HL-60 (cell line): ENCODE measurements around the gene ITGB5.

ENCODE experiments used
- POLR2AphosphoS5 ChIP-seq: IDR thresholded peaks from 2 replicates; pipeline ENCODE4 v1.6.1; 2012; ENCODE audit warnings: low read depth
- TF ChIP-seq, protein P1 (sequence below): IDR thresholded peaks from one replicate; pipeline ENCODE4 v1.5.1; 2011; ENCODE audit warnings: low read length, control low read depth, inconsistent platforms; ENCODE audit not compliant: insufficient read depth
- TF ChIP-seq, protein P2 (sequence below): IDR thresholded peaks from 2 replicates; pipeline ENCODE4 v1.6.1; 2012; ENCODE audit warnings: low read depth; ENCODE audit not compliant: insufficient replicate concordance

GRCh38 chr3:124769462-124769861, 117.7 kb downstream of the ITGB5 start:
- TF ChIP-seq, protein P1, sequence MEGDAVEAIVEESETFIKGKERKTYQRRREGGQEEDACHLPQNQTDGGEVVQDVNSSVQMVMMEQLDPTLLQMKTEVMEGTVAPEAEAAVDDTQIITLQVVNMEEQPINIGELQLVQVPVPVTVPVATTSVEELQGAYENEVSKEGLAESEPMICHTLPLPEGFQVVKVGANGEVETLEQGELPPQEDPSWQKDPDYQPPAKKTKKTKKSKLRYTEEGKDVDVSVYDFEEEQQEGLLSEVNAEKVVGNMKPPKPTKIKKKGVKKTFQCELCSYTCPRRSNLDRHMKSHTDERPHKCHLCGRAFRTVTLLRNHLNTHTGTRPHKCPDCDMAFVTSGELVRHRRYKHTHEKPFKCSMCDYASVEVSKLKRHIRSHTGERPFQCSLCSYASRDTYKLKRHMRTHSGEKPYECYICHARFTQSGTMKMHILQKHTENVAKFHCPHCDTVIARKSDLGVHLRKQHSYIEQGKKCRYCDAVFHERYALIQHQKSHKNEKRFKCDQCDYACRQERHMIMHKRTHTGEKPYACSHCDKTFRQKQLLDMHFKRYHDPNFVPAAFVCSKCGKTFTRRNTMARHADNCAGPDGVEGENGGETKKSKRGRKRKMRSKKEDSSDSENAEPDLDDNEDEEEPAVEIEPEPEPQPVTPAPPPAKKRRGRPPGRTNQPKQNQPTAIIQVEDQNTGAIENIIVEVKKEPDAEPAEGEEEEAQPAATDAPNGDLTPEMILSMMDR, result no peak
- TF ChIP-seq, protein P2, sequence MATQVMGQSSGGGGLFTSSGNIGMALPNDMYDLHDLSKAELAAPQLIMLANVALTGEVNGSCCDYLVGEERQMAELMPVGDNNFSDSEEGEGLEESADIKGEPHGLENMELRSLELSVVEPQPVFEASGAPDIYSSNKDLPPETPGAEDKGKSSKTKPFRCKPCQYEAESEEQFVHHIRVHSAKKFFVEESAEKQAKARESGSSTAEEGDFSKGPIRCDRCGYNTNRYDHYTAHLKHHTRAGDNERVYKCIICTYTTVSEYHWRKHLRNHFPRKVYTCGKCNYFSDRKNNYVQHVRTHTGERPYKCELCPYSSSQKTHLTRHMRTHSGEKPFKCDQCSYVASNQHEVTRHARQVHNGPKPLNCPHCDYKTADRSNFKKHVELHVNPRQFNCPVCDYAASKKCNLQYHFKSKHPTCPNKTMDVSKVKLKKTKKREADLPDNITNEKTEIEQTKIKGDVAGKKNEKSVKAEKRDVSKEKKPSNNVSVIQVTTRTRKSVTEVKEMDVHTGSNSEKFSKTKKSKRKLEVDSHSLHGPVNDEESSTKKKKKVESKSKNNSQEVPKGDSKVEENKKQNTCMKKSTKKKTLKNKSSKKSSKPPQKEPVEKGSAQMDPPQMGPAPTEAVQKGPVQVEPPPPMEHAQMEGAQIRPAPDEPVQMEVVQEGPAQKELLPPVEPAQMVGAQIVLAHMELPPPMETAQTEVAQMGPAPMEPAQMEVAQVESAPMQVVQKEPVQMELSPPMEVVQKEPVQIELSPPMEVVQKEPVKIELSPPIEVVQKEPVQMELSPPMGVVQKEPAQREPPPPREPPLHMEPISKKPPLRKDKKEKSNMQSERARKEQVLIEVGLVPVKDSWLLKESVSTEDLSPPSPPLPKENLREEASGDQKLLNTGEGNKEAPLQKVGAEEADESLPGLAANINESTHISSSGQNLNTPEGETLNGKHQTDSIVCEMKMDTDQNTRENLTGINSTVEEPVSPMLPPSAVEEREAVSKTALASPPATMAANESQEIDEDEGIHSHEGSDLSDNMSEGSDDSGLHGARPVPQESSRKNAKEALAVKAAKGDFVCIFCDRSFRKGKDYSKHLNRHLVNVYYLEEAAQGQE, result no peak
- no peak for TF ChIP-seq POLR2AphosphoS5
